Neural progenitor cell (in vitro differentiated cells): ENCODE results near the gene DZIP1. TPM values are rescaled to one million over a fixed set of nuclear protein-coding genes. Genes with fewer than 3 reads are reported as not detected.
"Not testable (repeated sequence)": the region's sequence is repeated elsewhere in the genome, so short reads cannot be mapped to it uniquely, and the experiment has no call there.

ENCODE experiments used
- DNase-seq: peaks from one replicate; pipeline ENCODE4 v3.0.0-alpha.2; 2016; ENCODE audit warnings: low spot score
- H2AFZ ChIP-seq: fragments of 200-600 bp; sonication (generic); replicated peaks from 2 replicates; pipeline ENCODE4 v1.6.1; 2016; ENCODE audit warnings: antibody characterized with exemption
- H3F3A ChIP-seq: fragments of 200-600 bp; sonication (generic); 2 replicates; pipeline ENCODE4 v1.6.1; 2016; ENCODE audit warnings: antibody characterized with exemption, low read depth
- H3K27ac ChIP-seq: fragments of 200-600 bp; sonication (generic); 2 replicates; pipeline ENCODE4 v1.5.1; 2016; ENCODE audit warnings: mild to moderate bottlenecking
- H3K27me3 ChIP-seq: fragments of 200-600 bp; sonication (generic); 2 replicates; pipeline ENCODE4 v1.6.1; 2016; ENCODE audit warnings: mild to moderate bottlenecking, moderate library complexity
- H3K36me3 ChIP-seq: fragments of 200-600 bp; sonication (generic); 2 replicates; pipeline ENCODE4 v1.5.1; 2016
- H3K4me1 ChIP-seq: fragments of 200-600 bp; sonication (generic); 2 replicates; pipeline ENCODE4 v1.6.1; 2016; ENCODE audit warnings: mixed run types
- H3K4me2 ChIP-seq: fragments of 200-600 bp; sonication (generic); 2 replicates; pipeline ENCODE4 v1.6.1; 2016
- H3K4me3 ChIP-seq: fragments of 200-600 bp; sonication (generic); 2 replicates; pipeline ENCODE4 v1.5.1; 2016
- H3K79me2 ChIP-seq: fragments of 200-600 bp; sonication (generic); 2 replicates; pipeline ENCODE4 v1.6.1; 2016; ENCODE audit warnings: low read depth
- H3K9ac ChIP-seq: fragments of 200-600 bp; sonication (generic); 2 replicates; pipeline ENCODE4 v1.6.1; 2016
- H3K9me3 ChIP-seq: fragments of 200-600 bp; sonication (generic); 2 replicates; pipeline ENCODE4 v1.5.1; 2016; ENCODE audit warnings: low read depth
- H4K20me1 ChIP-seq: fragments of 200-600 bp; sonication (generic); 2 replicates; pipeline ENCODE4 v1.6.1; 2016; ENCODE audit warnings: low read depth
- H3K27ac Mint-ChIP-seq: 3 replicates; pipeline ENCODE4 v1.8.0; 2021; ENCODE audit warnings: mixed read lengths
- H3K27me3 Mint-ChIP-seq: 2 replicates; pipeline ENCODE4 v1.8.0; 2022; ENCODE audit warnings: low read depth, mild to moderate bottlenecking, inconsistent platforms, moderate library complexity, mixed read lengths; ENCODE audit not compliant: insufficient read depth
- H3K36me3 Mint-ChIP-seq: 3 replicates; pipeline ENCODE4 v1.8.0; 2021; ENCODE audit warnings: mixed read lengths
- H3K4me1 Mint-ChIP-seq: 3 replicates; pipeline ENCODE4 v1.8.0; 2021; ENCODE audit warnings: mixed read lengths
- H3K4me3 Mint-ChIP-seq: 3 replicates; pipeline ENCODE4 v1.8.0; 2021; ENCODE audit warnings: mild to moderate bottlenecking, moderate library complexity, mixed read lengths
- H3K9me3 Mint-ChIP-seq: 3 replicates; pipeline ENCODE4 v1.8.0; 2020; ENCODE audit warnings: mixed read lengths
- CTCF ChIP-seq: fragments of 200-600 bp; sonication (generic); IDR thresholded peaks from 2 replicates; pipeline ENCODE4 v1.5.1; 2017; ENCODE audit warnings: antibody characterized with exemption, mild to moderate bottlenecking
- EZH2 ChIP-seq: fragments of 200-600 bp; sonication (generic); IDR thresholded peaks from 2 replicates; pipeline ENCODE4 v1.6.1; 2017; ENCODE audit warnings: antibody characterized with exemption, mild to moderate bottlenecking, moderate library complexity
- EZH2phosphoT487 ChIP-seq: fragments of 200-600 bp; sonication (generic); IDR thresholded peaks from 2 replicates; pipeline ENCODE4 v1.6.1; 2017; ENCODE audit warnings: antibody characterized with exemption
- total RNA-seq: library from RNA; depleted of rRNA; stranded (reverse); fragments of >200 nt; gene quantifications from 2 replicates; pipeline ENCODE4 v1.2.3, GENCODE V29; 2015; ENCODE audit warnings: low replicate concordance

Gene DZIP1
- total RNA-seq, 1 donor from 2014 or later: 70.4 TPM

GRCh38 chr13:95571941-95572340 is 72.6 kb downstream of the DZIP1 start:
- peaks cover 10% of the 10 kb centered on the region for H3K4me1 Mint-ChIP-seq
- H3K27me3 Mint-ChIP-seq: peaks cover 4% of the 10 kb centered on the region
- Histone ChIP-seq H3K36me3 (no peaks in the 10 kb centered on the region), H4K20me1 (peaks cover 9% of the 10 kb centered on the region), H2AFZ (no peak overlapping the region), H3K79me2 (no peaks in the 10 kb centered on the region), H3K4me1 (peaks cover 22% of the 10 kb centered on the region), H3K4me2 (peak overlapping the region; percentile 48), H3K27ac (no peak overlapping the region), H3F3A (peaks cover 8% of the 10 kb centered on the region), H3K9ac (no peak overlapping the region), H3K27me3 (no peaks in the 10 kb centered on the region), H3K4me3 (no peak overlapping the region), H3K9me3 (no peaks in the 10 kb centered on the region)
- H3K36me3 Mint-ChIP-seq: peaks cover 5% of the 10 kb centered on the region
- no peak for TF ChIP-seq EZH2
- TF ChIP-seq EZH2phosphoT487: peak; percentile 36
- H3K9me3 Mint-ChIP-seq: peaks cover 1% of the 10 kb centered on the region
- DNase-seq: peak; percentile 56
- no peak overlapping the region for H3K27ac Mint-ChIP-seq
- no peak overlapping the region for H3K4me3 Mint-ChIP-seq

GRCh38 chr13:95570016-95570415 is 74.5 kb downstream of the DZIP1 start:
- no peak for DNase-seq
- Histone ChIP-seq H3K4me3 (no peak overlapping the region), H3K9ac (no peak overlapping the region), H3F3A (peaks cover 8% of the 10 kb centered on the region), H3K36me3 (no peaks in the 10 kb centered on the region), H4K20me1 (peaks cover 5% of the 10 kb centered on the region), H2AFZ (no peak overlapping the region), H3K27me3 (no peaks in the 10 kb centered on the region), H3K9me3 (no peaks in the 10 kb centered on the region), H3K4me1 (peaks cover 22% of the 10 kb centered on the region), H3K79me2 (no peaks in the 10 kb centered on the region), H3K27ac (no peak overlapping the region), H3K4me2 (no peak overlapping the region)
- H3K27me3 Mint-ChIP-seq: peaks cover 2% of the 10 kb centered on the region
- H3K4me3 Mint-ChIP-seq: no peak overlapping the region
- peaks cover 5% of the 10 kb centered on the region for H3K36me3 Mint-ChIP-seq
- TF ChIP-seq EZH2 (no peak), CTCF (no peak), EZH2phosphoT487 (no peak)
- H3K27ac Mint-ChIP-seq: no peak overlapping the region
- H3K4me1 Mint-ChIP-seq: peaks cover 10% of the 10 kb centered on the region
- H3K9me3 Mint-ChIP-seq: peaks cover 2% of the 10 kb centered on the region

- peaks cover 22% of the 10 kb centered on the region for H3K4me1 ChIP-seq
- H2AFZ ChIP-seq: no peak overlapping the region
- H3F3A ChIP-seq: peaks cover 13% of the 10 kb centered on the region
- H3K27me3 Mint-ChIP-seq: peaks cover 2% of the 10 kb centered on the region
- no peaks in the 10 kb centered on the region for H3K36me3 ChIP-seq
- no peak overlapping the region for H3K27ac ChIP-seq
- no peaks in the 10 kb centered on the region for H3K79me2 ChIP-seq
- H3K27me3 ChIP-seq: no peaks in the 10 kb centered on the region
- H3K4me2 ChIP-seq: no peak overlapping the region
- H3K36me3 Mint-ChIP-seq: no peaks in the 10 kb centered on the region
- TF ChIP-seq EZH2 (no peak), CTCF (no peak), EZH2phosphoT487 (no peak)
- H3K9me3 Mint-ChIP-seq: peaks cover 2% of the 10 kb centered on the region
- peaks cover 10% of the 10 kb centered on the region for H3K4me1 Mint-ChIP-seq
- H4K20me1 ChIP-seq: peaks cover 5% of the 10 kb centered on the region
- no peak overlapping the region for H3K27ac Mint-ChIP-seq
- H3K4me3 Mint-ChIP-seq: no peak overlapping the region
- no peak overlapping the region for H3K4me3 ChIP-seq
- no peaks in the 10 kb centered on the region for H3K9me3 ChIP-seq
- DNase-seq: no peak
- no peak overlapping the region for H3K9ac ChIP-seq
Observed at GRCh38 chr13:95568131-95568530, 76.4 kb downstream of the DZIP1 start.

GRCh38 chr13:95565758-95566157 is 78.7 kb downstream of the DZIP1 start:
- H2AFZ ChIP-seq, H3K27ac Mint-ChIP-seq, H3K36me3 ChIP-seq, H3K9ac ChIP-seq, H4K20me1 ChIP-seq, H3K4me2 ChIP-seq, H3K27me3 Mint-ChIP-seq, H3K4me3 ChIP-seq, H3K27ac ChIP-seq, H3K79me2 ChIP-seq, H3K9me3 ChIP-seq, H3K36me3 Mint-ChIP-seq, H3K9me3 Mint-ChIP-seq, H3F3A ChIP-seq, H3K4me1 Mint-ChIP-seq, H3K4me3 Mint-ChIP-seq, DNase-seq, H3K27me3 ChIP-seq, H3K4me1 ChIP-seq: not testable (repeated sequence)
